Retina (tissue), 1 donor: ENCODE results near the gene DHX58.

Experiments used
- DNase-seq: peaks from one replicate; pipeline ENCODE4 v3.0.0-alpha.2; 2016

Gene DHX58

GRCh38 chr17:42079541-42079940 lies 33.0 kb downstream of the DHX58 start:
- no peak for DNase-seq

- DNase-seq, result no peak
Observed at GRCh38 chr17:42078396-42079043, 34.0 kb downstream of the DHX58 start.

DNA sequence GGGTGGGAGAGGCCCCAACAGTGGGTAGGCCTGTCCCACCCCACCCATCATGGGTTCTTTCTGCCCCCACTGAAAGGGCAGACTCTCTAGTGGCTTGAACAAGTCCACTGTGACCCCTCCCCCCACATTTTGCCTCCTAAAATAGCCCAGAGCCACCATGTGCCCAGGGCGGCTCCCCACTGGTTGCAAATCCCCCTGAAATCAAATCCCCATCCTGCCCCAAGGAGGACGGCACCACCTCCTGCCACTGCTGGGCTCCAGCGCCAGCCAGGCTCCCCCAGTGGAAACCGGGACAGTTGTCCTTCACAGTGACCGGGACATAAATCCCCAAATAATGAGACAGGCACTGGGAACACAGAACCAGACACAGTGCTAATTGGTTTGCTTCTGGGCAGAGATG lies 34.8 kb downstream of the DHX58 start:
- no peak for DNase-seq

GRCh38 chr17:42076797-42077559 lies 35.5 kb downstream of the DHX58 start:
- no peak for DNase-seq

- DNase-seq, result no peak
Observed at GRCh38 chr17:42075789-42076188, 36.7 kb downstream of the DHX58 start.

- DNase-seq, result peak; percentile 32
Observed at GRCh38 chr17:42072323-42073187, 40.0 kb downstream of the DHX58 start.

DNA sequence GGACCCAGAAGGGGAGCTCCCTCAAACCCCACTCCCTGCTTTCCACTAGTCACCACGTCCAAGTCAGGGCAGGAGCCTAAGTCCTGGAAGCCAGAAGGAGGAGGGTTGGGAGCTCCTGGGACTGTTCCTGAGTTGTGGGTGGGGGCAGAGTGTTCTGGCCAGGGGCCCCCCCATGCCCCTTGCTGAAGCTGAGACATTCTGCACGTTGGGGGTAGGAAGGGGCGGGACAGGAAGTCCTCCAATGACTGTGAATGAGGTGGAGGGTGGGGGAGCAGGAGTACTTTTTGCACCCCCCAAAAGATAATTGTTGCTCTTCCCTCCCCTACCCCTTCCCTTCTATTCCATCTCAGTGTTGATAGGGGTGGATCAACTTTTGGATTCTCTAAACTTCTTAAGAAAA lies 40.7 kb downstream of the DHX58 start:
- no peak for DNase-seq

DNA sequence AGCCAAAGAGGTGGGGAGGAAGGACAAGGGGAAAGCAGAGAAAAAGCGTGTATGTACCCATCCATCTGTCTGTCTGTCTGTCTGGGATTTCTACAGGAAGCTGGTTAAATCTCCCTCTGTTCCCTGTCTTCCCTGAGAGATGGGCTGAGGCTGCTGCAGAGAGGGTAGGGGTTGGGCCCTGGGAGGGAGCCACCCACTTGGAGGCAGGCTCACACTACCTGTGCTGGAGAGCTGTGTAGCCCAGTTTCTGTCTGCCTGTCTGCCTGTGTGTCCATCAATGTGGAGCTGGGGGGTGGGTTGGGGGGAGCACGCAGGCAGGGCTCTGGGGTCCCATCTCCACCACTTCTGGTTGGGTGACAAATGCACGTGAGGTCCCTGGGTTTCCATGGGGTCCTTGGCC lies 43.5 kb downstream of the DHX58 start:
- DNase-seq, result no peak

- DNase-seq, result peak; percentile 80
Observed at GRCh38 chr17:42067371-42068091, 45.0 kb downstream of the DHX58 start.

GRCh38 chr17:42065201-42065600 lies 47.3 kb downstream of the DHX58 start:
- no peak for DNase-seq

DNA sequence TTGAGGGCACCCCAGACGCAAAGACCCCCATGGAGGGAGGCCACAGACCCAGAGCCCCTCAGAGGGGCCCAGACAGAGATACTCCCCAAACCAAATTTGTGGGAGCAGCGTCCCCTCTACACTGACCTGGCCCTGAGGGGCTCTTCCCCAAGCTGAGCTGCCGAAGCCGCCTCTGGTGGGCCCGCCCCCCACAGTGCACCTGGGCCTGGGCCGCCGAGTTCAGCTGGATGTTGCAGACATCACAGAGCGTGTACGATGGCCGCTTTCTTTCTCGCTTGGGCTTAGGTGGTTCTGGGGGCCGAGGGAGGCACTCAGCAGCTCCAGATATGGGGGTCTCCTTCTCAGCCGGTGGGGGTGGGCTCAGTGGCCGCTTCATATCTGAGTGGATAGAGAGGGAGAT lies 49.8 kb downstream of the DHX58 start:
- peak; percentile 64 for DNase-seq

- peak; percentile 96 for DNase-seq
Observed at GRCh38 chr17:42061646-42062487, 50.6 kb downstream of the DHX58 start.

- peak; percentile 1 for DNase-seq
Observed at GRCh38 chr17:42060231-42060630, 52.3 kb downstream of the DHX58 start.

DNA sequence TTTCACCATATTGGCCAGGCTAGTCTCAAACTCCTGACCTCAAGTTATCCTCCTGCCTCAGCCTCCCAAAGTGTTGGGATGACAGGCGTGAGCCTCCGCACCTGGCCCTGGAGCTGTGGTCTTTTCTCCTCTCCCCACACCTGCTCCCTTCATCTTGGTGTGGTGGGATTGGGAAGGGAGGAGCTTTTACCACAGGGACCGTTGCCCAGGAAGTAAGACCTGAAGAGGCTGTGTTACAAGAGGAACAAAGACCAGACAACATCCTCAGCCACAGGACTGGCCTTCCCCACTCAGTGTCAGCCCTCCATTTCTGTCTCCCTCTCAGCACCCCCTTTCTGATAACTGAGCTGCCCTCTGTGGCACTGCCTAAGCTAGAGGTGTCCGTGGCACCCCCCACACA lies 52.7 kb downstream of the DHX58 start:
- no peak for DNase-seq

DNA sequence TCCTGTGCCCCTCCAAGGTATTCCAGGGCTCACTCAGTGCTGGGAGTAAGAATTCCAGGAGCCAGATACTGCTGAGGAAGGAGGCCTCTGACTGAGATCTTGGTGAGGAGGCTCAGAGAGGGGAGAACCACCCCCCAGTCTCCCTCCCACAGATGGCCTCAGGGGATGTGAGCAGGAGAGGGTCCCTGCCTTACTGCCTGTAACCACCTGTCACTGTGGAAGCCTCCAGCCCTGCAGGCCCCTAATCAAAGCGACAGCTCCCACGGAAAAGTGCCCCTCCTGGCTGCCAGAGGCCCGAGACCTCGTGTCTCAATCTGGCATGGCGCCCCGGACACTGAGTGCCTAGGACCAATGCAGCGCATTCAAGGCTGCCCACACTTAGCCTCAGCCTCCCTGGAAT lies 54.5 kb downstream of the DHX58 start:
- peak; percentile 24 for DNase-seq

GRCh38 chr17:42056635-42057034 lies 55.9 kb downstream of the DHX58 start:
- DNase-seq, result no peak

DNA sequence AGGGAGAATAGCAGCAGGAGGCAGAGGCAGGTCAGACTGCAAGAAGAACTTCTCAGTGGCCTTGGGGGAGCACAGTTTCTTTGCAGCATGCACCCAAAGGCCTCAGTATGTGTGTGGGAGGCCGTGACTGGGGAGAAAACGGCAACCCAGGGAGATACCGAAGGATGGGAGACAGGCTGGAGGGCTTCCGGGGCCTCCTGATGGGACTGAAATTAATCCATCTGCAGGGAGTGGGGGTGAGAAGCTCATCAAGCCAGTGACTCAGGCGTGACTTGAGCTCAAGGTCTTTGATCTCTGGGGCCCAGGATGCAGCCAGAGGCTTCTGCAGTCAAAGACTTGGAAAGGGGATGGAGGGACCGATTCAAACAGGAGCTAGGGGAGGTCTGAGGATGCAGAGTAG lies 57.0 kb downstream of the DHX58 start:
- peak; percentile 16 for DNase-seq

DNA sequence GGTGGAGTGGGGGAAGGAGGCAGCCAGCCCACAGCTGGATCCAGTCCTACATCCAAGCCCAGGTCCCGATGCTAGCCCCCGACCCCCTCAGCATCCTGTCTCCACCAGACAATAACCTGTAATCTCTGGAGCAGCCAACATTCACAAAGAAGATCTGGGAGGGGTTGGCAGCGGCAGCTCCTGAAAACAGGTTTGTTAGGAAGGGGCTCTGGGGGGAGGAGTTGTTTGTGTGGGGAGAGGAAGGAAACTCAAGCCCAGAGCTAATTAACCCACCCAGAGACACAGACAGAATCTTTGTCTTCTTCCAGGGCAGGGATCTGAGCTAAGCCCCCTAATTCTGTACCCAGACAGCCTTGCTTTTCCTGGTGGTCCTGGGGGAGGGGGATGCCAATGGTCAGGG lies 57.5 kb downstream of the DHX58 start:
- DNase-seq, result peak; percentile 15

DNA sequence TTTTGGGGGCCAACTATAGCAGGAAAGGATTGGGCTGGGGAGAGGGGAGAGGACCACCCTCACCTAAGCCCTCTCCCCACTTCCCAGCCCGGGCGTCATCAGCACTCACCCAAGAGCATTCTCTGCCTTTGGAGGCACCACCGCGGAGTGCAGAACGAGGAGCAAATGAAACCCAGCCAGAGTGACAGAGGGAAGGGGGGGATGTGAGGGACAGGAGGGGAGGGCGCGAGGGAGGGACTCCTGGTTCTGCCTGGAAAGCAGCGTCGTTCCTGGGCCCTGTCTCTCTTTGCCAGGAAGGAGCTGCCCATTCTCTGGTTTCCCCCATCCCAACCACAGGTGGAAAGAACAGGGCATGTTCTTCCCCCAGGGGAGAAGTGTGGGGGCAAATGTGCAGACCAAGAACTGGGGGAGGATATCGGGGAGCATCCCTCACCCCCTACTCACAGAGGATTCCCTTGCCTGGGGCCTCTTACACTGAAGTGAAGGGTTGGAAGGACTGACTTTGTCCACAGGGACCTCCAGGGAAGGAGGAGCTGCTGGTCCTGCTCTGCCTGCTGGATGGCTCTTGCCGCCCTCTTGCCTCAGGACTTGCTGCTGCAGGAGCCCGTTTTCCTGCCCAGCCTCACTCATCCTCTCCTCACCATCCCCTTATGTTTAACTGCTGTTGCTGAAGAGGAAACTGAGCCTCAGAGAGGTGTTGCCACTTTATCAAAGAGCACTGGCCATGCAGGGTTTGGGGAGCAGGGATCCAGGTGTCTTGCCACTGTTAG lies 58.6 kb downstream of the DHX58 start:
- peak; percentile 56 for DNase-seq

DNA sequence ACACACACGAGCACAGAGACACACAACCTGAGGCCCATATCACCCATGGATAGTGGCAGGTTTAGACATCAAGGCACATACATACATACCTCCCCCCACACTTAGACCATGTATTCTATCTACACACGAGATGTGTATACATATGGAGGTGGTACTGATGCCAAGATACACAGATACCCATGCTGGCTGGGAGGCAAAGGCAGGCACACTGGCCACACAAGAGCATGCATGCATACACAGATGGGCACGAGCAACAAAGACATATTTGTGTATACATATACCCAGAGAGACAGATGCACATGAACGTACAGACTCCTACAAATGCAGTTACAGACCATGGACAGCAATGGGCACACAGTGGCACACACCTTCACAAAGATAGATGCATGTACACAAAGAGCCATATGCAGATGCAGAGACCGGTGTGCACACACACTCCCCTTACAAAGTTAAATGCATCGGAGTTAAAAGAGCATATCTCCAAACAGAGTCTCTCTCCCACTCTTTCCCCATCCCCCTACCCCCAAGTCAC lies 60.1 kb downstream of the DHX58 start:
- no peak for DNase-seq

DNA sequence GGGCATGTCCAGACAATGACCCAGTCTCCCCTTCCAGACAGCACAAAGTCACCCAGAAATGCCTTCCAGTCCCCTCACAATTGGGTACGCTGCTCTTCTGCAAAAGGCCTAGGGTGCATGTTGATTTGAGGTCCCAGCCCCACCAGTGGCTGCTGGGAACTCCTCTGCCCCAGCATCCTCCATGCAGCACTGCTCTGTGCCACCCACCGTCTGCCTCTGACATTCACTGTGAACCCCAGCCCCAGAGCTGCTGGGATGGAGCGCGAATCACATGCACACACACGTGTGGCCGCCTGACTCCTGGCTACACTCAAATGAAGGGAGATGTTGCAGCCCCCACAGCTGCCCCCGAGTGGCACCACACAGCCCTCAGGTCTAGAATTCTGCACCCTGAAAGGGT lies 60.9 kb downstream of the DHX58 start:
- DNase-seq, result peak; percentile 9
